NCI-H345 treated with DMSO at 0.1 percent for 48 hours (cell line): Measurements from ENCODE around the gene HAO2.
"Not testable (repeated sequence)": the region's sequence is repeated elsewhere in the genome, so short reads cannot be mapped to it uniquely, and the experiment has no call there.

Experiments used
- DNase-seq: peaks from one replicate; lab custom pipeline; 2025; ENCODE audit not compliant: unreplicated experiment; lab: John Stamatoyannopoulos, UW

The HAO2 gene

GRCh38 chr1:119368554-119368953 is at the start of gene HAO2:
TSS of gene HAO2 (plus strand) at chr1:119368785. CDS start at chr1:119381086, 12,301 bp downstream.
- DNase-seq, result no peak

- DNase-seq, result no peak
Measured at GRCh38 chr1:119320100-119320499, 48.5 kb upstream of the HAO2 start.

- DNase-seq, result no peak
Measured at GRCh38 chr1:119321666-119322419, 46.7 kb upstream of the HAO2 start.

GRCh38 chr1:119323216-119323982 is 45.2 kb upstream of the HAO2 start:
- DNase-seq, result no peak

- no peak for DNase-seq
Measured at GRCh38 chr1:119324198-119324597, 44.4 kb upstream of the HAO2 start.

GRCh38 chr1:119326251-119326650 is 42.3 kb upstream of the HAO2 start:
- no peak for DNase-seq

GRCh38 chr1:119327094-119327449 is 41.5 kb upstream of the HAO2 start:
- DNase-seq, result peak; percentile 43

GRCh38 chr1:119327450-119328155 is 41.0 kb upstream of the HAO2 start:
- peak; percentile 43 for DNase-seq

- DNase-seq, result no peak
Measured at GRCh38 chr1:119329541-119330461, 38.8 kb upstream of the HAO2 start.

GRCh38 chr1:119330466-119331189 is 38.0 kb upstream of the HAO2 start:
- DNase-seq, result no peak

- DNase-seq, result no peak
Measured at GRCh38 chr1:119331190-119331515, 37.4 kb upstream of the HAO2 start.

GRCh38 chr1:119331915-119332314 is 36.7 kb upstream of the HAO2 start:
- no peak for DNase-seq

- no peak for DNase-seq
Measured at GRCh38 chr1:119332622-119333021, 36.0 kb upstream of the HAO2 start.

- no peak for DNase-seq
Measured at GRCh38 chr1:119333163-119333896, 35.3 kb upstream of the HAO2 start.

GRCh38 chr1:119333897-119334250 is 34.7 kb upstream of the HAO2 start:
- not testable (repeated sequence) for DNase-seq

- no peak for DNase-seq
Measured at GRCh38 chr1:119336848-119337247, 31.7 kb upstream of the HAO2 start.

- no peak for DNase-seq
Measured at GRCh38 chr1:119338004-119338403, 30.6 kb upstream of the HAO2 start.

- DNase-seq, result no peak
Measured at GRCh38 chr1:119338757-119339156, 29.8 kb upstream of the HAO2 start.

GRCh38 chr1:119340861-119341261 is 27.7 kb upstream of the HAO2 start:
- DNase-seq, result no peak
